Measurements from ENCODE around the gene COQ8A.
"Not testable (repeated sequence)": the region's sequence is repeated elsewhere in the genome, so short reads cannot be mapped to it uniquely, and the experiment has no call there.

Gene COQ8A

GRCh38 chr1:226929260-226930111 is 10.6 kb upstream of the COQ8A start:
- DNase-seq = not testable (repeated sequence)

DNA sequence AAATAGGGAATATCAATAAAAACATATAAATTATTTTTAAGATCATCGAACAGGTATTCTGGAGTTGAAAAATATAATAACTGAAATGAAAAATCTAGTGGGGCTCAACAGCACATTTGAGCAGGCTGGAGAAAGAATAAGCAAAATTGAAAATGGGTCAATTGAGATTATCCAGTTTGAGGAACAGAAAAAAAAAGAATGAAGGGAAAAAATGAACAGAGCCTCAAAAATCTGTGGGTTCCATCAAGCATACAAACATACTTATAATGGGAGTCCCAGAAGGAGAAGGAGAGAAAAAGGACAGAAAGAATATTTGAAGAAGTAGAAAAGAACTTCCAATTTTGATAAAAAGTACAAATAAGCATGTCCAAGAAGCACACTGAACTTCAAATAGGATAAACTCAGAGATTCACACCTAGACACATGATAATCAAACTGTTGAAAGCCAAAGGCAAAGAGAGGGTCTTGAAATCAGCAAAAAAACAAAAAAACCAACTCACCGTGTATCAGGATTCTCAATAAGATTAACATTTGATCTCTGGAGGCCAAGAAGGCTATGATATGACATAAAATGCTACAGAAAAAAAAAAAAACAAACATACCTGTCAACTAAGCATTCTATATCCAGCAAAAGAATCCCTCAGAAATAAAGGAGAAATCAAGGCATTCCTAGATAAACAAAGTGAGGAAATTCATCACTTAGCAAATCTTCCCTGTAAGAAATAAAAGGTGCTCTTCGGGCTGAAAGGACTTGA is 5.4 kb upstream of the COQ8A start:
- DNase-seq = no peak

GRCh38 chr1:226937940-226938725 is 2.0 kb upstream of the COQ8A start:
- no peak for DNase-seq

DNA sequence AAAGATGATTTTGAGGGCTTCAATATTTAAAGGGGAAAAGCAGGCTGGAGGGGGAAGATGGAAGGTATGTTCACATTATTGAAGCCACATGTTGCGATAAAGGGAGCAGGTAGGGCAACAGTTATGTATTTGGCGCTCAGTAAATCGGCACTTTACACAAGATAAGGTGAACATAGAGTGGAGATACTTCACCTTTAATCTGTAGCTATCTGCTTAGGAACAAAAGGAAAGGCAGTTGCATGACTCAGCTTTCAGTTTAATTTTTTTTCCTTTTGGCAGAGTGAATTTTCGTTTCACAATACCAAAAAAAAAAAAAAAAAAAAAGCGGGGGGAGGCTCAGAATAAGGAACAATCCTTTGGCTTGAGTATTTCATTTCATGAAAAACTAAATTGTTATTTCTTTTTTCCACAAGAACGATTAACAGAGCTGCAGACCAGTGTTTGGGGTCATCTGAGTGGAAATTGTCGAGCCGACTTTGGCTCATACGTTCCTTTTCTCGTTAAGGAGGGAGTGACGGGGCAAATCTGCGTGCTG is 1.1 kb upstream of the COQ8A start:
- DNase-seq = peak; percentile 40

DNA sequence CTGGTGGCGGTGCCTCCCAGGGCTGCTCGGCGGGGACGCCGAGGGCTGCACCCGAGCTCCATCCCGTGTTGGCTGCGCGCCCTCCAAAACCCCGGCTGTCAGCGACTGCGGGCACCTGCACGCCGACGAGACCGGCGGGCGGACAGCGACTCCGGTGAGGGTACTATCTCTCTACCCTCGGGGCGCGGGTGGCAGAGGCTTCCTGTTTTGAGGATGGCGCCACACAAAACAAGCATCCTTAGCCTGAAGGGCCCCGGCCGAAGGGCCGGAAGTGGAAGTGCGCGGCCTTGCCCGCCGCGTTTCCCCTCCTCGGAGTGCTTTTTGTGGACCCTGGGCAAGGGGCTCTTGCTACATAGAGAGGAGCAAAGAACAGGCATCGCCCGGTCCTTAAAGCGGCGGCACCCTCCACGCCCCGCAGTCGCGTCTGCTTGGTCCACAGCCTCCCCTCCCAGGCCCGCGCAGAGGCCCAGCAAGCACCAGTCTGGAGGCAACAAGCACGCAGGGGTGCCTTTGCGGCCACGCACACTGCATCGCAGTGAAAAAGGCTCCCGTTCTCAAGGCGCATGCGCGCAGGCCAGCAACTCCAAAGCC is 561 bp upstream of the COQ8A start:
- DNase-seq = peak; percentile 84

DNA sequence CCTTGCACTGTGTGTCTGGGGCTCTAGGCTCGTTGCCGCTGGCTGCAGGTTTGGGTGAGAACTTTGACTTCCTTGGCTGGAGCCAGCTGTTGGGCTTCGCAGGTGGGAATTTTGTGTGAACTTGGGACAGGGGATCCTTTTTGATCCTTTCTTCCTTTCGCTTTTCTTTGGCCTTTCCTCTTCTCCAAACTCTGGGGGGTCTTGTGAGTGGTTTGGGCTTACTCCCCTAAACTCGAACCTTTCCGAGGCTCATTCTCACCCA is 643 bp downstream of the COQ8A start:
- DNase-seq = no peak

DNA sequence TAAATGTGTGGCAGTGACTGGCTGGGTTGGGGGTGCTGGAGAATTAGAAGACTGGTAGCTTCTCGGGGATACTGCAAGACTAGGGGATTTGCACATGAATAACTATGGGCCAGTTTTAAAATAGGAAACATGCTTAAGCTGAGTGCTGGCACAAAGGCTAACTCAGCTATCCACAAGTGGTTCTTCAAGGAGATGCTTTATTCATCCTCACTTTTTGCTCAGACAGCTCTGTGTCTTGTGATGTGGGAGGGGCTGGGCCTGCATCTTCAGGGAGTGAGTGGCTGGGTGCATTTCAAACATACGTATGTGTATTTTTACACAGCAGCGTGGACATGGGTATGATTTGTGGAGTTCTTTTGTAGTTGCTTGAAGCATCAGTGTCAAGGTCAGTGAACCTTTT is 2.3 kb downstream of the COQ8A start:
- DNase-seq = no peak

DNA sequence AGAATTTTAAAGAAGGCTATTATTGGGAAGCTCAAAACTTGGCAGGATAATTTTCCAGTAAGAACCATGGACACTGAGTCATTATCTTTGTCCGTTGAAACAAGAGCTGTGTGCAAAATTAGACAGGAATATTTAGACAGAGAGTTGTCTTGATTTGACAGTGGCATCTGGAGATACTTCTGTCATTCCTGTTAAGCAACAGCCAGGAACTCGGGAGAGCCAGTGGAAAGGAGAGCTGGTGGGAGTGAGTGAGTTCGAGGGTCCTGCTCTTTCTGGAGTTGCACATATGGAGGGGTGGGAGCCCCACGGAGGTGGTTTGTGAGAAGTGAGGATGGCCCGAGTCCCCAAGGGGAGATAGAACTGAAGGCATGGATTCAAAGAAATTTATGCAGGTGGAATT is 3.1 kb downstream of the COQ8A start:
- DNase-seq = no peak

DNA sequence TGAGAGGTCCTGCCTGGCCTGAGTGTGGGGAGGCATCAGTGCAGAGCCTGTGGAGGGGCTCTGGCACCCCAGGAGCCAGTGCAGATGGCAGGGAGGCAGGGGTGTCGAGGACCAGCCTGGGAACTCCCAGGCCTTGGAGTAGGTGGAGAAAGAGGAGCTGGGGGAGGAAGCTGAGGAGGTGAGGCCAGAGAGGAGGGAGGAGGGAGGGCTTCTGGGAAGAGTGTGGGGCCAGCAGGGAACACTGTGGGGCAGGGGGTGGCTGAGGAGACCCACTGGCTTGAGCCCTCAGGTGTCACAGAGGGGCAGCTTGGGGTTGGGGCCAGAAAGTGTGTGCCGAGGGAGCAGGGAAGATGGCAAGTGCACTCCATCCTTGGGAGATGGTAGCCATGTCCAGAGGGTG is 3.8 kb downstream of the COQ8A start:
- DNase-seq = no peak

DNA sequence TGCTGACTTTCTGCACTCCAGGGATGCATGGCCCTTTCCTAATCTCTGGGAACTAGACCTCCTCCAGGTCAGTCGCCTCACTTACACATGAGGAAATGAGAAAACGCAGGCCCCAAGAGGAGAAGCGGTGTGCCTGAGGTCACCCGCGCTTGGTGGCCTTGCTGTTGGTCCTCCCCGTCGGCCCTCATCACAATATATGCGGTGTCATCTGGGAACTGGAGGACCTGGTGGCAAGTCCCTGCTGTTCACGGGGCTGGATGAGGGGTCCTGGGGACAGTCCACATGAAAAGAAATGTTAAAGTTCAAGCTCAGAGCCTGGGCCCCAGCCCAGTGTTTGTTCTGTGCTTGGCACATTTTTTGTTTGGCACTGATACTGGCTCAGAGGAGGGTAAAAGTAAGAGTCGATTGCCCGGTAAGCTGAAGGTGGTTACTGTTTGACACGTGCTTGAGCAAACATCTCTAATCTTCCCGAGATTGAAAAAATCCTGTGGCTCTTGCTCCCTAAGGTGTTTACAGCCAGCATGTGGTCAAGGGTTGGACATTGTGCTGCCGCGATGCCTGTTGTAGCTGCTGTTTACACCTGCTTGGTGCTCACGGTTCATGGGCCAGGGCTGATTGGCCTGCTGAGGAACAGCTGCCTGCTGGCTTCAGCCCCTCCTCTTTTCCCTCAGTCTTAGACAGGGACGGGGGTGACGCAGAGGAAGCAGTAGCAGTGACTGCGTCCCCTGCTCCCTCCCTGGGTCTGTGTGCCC is 5.2 kb downstream of the COQ8A start:
- no peak for DNase-seq

GRCh38 chr1:226945858-226946245 is 5.8 kb downstream of the COQ8A start:
- no peak for DNase-seq

DNA sequence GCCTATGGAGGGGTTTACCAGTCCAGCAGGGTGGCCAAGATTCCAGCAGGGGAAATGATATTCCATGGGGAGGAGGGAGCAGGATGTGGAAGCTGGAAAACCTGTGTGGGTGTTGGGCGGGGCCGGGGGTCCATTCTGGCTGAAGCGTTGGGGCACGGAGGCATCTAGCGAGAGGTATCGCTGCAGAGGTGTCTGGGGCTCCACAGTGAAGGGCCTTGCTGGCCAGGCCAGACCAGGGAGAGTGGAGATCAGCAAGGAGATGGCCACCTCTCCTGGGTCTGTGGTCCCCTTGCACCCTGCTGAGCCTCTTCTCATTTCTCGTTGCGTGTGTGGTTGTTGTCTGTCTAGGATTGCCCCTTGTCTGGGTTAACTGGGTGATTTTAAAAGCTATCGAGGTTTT is 6.2 kb downstream of the COQ8A start:
- DNase-seq = no peak

GRCh38 chr1:226946841-226947240 is 6.7 kb downstream of the COQ8A start:
- DNase-seq = no peak

- no peak for DNase-seq
Measured at GRCh38 chr1:226948051-226948450, 8.0 kb downstream of the COQ8A start.

GRCh38 chr1:226948480-226948879 is 8.4 kb downstream of the COQ8A start:
- no peak for DNase-seq

DNA sequence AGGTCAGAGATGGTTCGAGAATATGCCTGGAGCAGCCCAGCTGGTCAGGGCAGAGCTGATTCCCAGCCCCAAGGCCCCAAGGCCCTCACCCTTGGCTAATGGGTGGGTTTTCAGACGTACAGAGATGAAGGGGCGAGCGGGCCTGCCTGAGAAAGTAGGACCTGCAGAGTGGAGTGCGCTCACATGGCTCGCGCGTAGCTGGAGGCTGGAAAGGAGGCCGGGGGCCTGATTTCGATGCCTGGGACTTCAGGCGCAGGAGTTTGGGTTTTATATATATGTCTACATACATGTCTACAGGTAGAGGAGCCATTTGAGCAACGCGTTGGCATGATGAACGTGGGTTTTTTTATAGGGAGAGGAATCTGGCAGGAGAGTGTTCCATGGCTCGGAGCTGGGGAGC is 8.9 kb downstream of the COQ8A start:
- no peak for DNase-seq

DNA sequence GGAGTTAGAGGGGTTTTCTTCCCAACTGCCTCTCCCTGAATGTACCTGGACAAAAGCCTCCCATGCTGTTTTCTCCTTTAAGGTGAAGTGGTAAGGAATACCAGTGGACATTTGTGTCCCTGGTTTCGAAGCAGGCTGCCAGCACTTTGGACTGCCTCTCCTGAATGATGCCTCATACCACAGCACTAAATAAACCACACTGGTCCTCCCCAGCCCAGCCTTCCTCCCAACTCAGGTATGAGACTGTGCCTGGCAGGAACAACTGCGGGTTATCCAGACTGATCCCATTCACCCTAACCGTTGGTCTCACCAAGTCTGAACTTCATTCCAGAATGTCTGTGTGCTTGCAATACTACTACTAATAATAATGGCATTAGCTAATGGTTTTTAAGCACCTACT is 9.3 kb downstream of the COQ8A start:
- no peak for DNase-seq

DNA sequence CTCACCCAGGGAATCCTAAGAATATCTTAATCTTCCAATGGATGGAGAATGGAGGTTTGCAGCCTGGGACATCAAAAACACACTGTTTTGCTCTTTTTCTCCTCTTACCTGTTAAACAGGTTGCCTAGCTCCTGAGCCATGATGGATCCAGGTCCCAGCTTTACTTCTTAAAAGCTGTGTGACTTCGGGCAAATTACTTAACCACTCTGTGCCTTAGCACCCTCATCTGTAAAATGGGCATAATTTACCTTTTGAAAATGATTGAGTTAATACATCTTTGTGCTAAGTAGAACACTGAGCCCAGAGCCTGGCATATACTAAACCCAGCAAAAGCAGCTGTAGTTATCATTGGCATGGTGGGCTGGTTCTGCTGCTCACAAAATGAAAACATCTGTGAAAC is 10.2 kb downstream of the COQ8A start:
- DNase-seq = no peak

- no peak for DNase-seq
Measured at GRCh38 chr1:226950871-226951270, 10.8 kb downstream of the COQ8A start.

GRCh38 chr1:226951286-226952117 is 11.4 kb downstream of the COQ8A start:
- DNase-seq = no peak

- no peak for DNase-seq
Measured at GRCh38 chr1:226952118-226952441, 12.0 kb downstream of the COQ8A start.
